Measurements from ENCODE around the gene CD9. TPM values are rescaled to one million over a fixed set of nuclear protein-coding genes. Genes with fewer than 3 reads are reported as not detected.

Gene CD9
- polyA plus RNA-seq, 1 of the 3 experiments (the other 2 are of a cell fraction) = 76.6 TPM

- CTCF ChIA-PET = interaction anchor here (1.0 to 8.8 kb wide), 5 partner anchors 63 to 210 kb away, joined by 3 to 299 read pairs (median 4); partner anchors contain the start of gene CD9
- H3K9ac ChIP-seq = no peak overlapping the region
- no peak for DNase-seq
Measured at GRCh38 chr12:6272300-6273204, 72.4 kb downstream of the CD9 start.

More at GRCh38 chr12:6272300-6273204, 72.4 kb downstream of the CD9 start:
- no peaks in the 10 kb centered on the region for H3K9me2 ChIP-seq
- WGBS (ENCODE audit: low lambda C conversion rate) = 85% methylated on average over 12 of the region's 12 CpGs
- no peak overlapping the region for H2AFZ ChIP-seq (ENCODE audit: low read depth)
- H3K9me3 ChIP-seq = no peaks in the 10 kb centered on the region
- peaks cover 0 to 23% of the 10 kb centered on the region in 2 experiments; a peak in 1 of 4 replicates for H3K4me1 ChIP-seq (ENCODE audit: control insufficient read depth in 1 of 2, insufficient read depth in 2 of 2, low read depth in 1 of 2, low read length in 1 of 2)
- no peak overlapping the region for H3K4me3 ChIP-seq (ENCODE audit: low read depth in 2 of 2, low read length in 1 of 2)
- no peak overlapping the region for H3K27ac ChIP-seq (ENCODE audit: low read depth in 2 of 2, low read length in 1 of 2)
- POLR2A ChIA-PET = no interaction called here
- peaks cover 4% of the 10 kb centered on the region for H3F3A ChIP-seq (replicated peaks; ENCODE audit: insufficient read depth)
- no peak overlapping the region for H3K4me2 ChIP-seq
- H3K36me3 ChIP-seq (replicated peaks in 1 of 2; ENCODE audit: control insufficient read depth in 1 of 2, insufficient read depth in 2 of 2, low read length in 1 of 2) = no peaks in the 10 kb centered on the region
- no peaks in the 10 kb centered on the region for H3K27me3 ChIP-seq (ENCODE audit: insufficient read depth)
- no peak for TF ChIP-seq RAD21 (IDR thresholded peaks at IDR 0.05; ENCODE audit: low read length)
- no peak for TF ChIP-seq FOXJ3 (CRISPR knock-in tag; IDR thresholded peaks at IDR 0.05)
- TF ChIP-seq MXI1 (IDR thresholded peaks at IDR 0.05; ENCODE audit: low read depth, low read length) = no peak
- no peak for TF ChIP-seq EP300 (IDR thresholded peaks at IDR 0.05; ENCODE audit: borderline replicate concordance in 1 of 2, low read depth in 1 of 2, low read length in 1 of 2)
- no peak for TF ChIP-seq POLR2AphosphoS5 (IDR thresholded peaks at IDR 0.05; ENCODE audit: low read depth, low read length)
- no peak for TF ChIP-seq PBX3 (IDR thresholded peaks at IDR 0.05)
- TF ChIP-seq CHD2 (IDR thresholded peaks at IDR 0.05; ENCODE audit: low read length, partially characterized antibody) = no peak
- no peak for TF ChIP-seq GABPA (IDR thresholded peaks at IDR 0.05; ENCODE audit: low read depth)
- no peak for TF ChIP-seq ZBTB33 (IDR thresholded peaks at IDR 0.05; ENCODE audit: borderline replicate concordance, low read depth)
- no peak for TF ChIP-seq YY1 (IDR thresholded peaks at IDR 0.05; ENCODE audit: low read depth)
- no peak for TF ChIP-seq RXRA (IDR thresholded peaks at IDR 0.05; ENCODE audit: borderline replicate concordance, low read depth)
- TF ChIP-seq REST (IDR thresholded peaks at IDR 0.05; ENCODE audit: low read depth, low read length) = no peak
- TF ChIP-seq TCF12 (IDR thresholded peaks at IDR 0.05) = no peak
- no peak for TF ChIP-seq SMC3 (IDR thresholded peaks at IDR 0.05; ENCODE audit: low read depth, low read length)
- TF ChIP-seq IRF3 (IDR thresholded peaks at IDR 0.05; ENCODE audit: low read depth, low read length) = no peak
- TF ChIP-seq CTCF (IDR thresholded peaks at IDR 0.05) = no peak
- no peak for TF ChIP-seq JUND (IDR thresholded peaks at IDR 0.05)
- TF ChIP-seq NFIC (IDR thresholded peaks at IDR 0.05; ENCODE audit: borderline replicate concordance) = no peak
- no peaks in the 10 kb centered on the region for H4K20me1 ChIP-seq (ENCODE audit: insufficient read depth)
- H3K79me2 ChIP-seq (ENCODE audit: insufficient read depth) = no peaks in the 10 kb centered on the region
